T follicular helper cell (primary cell): ENCODE results near the gene RALGPS2.

Experiments used
- DNase-seq: peaks from one replicate; pipeline ENCODE4 v3.0.0-alpha.2; 2020; ENCODE audit warnings: low read depth

RALGPS2 gene

DNA sequence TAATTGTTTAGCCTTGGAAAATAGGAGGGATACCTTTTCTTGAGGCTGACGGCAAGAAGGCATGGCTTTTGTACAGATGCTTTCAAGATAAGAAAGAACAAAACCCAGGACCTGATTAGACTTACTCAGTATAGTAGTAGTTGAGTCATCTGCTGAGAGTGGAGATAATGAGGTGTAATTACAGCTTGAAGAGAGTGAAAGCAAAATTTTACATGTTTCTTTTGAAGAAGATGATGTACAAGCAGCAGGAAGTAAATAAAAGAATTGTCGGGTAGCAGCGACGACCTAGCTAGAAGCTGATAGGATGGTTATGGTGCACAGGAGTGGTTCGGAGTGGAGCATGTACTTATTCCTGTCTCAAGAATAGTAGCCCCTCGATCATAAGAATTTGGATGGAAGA is 139.3 kb downstream of the RALGPS2 start:
- no peak for DNase-seq

DNA sequence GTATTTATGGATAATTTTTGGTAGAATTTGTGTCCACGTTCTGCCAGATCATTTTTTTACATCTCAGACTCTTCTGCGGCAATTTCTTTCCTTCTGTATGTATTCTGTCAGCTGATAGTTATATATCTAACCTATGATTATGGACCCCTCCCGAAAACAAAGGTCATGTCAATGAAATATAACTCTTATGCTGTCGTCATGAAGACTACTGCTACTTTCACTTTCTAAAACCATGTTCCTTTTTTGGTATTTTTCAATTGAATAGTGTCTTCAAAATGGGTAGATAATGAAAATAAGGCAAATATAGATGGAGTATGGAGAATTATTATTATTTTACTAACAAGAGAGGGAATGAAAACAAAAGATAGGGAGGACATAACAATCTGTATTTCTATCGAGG is 142.6 kb downstream of the RALGPS2 start:
- DNase-seq = no peak

DNA sequence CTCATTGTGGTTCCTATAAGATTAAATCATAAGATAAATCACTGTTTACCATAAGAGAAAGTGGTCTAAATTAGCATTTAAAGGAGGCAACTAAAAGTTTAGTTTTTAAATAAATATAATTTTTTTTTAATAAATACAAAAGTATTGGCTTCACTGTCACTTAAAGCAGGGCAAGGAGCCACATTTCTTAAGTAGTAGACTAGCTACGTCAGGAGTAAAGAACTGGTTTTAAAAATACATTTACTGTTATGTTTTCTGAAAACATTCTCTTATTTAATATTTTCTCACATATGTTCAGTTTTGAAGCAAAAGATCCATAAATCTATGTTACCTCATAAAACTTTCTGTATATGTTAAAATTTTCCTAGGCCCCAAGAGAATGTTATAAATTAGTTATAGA is 143.7 kb downstream of the RALGPS2 start:
- DNase-seq = no peak

GRCh38 chr1:178869119-178869697 is 144.2 kb downstream of the RALGPS2 start:
- no peak for DNase-seq

- no peak for DNase-seq
Observed at GRCh38 chr1:178870221-178870620, 145.2 kb downstream of the RALGPS2 start.

GRCh38 chr1:178870944-178871343 is 145.9 kb downstream of the RALGPS2 start, which contains the start of gene ANGPTL1:
Gene ANGPTL1 (minus strand): TSS chr1:178871077. CDS start chr1:178865776, 5,301 bp downstream.
- no peak for DNase-seq

- no peak for DNase-seq
Observed at GRCh38 chr1:178871551-178872320, 146.7 kb downstream of the RALGPS2 start.

GRCh38 chr1:178874966-178875365 is 149.9 kb downstream of the RALGPS2 start:
- no peak for DNase-seq

GRCh38 chr1:178875936-178876335 is 150.9 kb downstream of the RALGPS2 start:
- no peak for DNase-seq

DNA sequence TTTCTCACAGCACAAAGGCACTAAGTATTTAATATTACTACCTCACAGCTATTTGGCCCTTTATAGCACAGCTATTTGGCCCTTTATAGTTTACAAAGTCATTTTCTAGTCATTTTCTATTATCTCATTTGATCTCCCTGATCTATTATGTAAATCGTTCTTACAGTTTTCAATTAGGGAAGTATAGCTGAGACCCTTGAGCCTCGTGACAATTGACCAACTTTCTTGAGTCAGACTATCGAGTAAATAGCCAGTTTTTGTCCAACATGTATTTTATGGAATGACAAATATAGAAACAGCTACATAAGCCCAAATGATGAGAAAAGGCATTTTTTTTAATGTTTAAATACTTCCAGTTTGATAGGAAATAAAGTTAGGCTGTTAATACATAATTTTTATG is 152.9 kb downstream of the RALGPS2 start:
- DNase-seq = no peak

GRCh38 chr1:178881950-178882349 is 156.9 kb downstream of the RALGPS2 start:
- no peak for DNase-seq

GRCh38 chr1:178885869-178886268 is 160.8 kb downstream of the RALGPS2 start:
- DNase-seq = no peak

- DNase-seq = no peak
Observed at GRCh38 chr1:178886551-178886950, 161.5 kb downstream of the RALGPS2 start.

- no peak for DNase-seq
Observed at GRCh38 chr1:178895928-178896327, 170.9 kb downstream of the RALGPS2 start.

DNA sequence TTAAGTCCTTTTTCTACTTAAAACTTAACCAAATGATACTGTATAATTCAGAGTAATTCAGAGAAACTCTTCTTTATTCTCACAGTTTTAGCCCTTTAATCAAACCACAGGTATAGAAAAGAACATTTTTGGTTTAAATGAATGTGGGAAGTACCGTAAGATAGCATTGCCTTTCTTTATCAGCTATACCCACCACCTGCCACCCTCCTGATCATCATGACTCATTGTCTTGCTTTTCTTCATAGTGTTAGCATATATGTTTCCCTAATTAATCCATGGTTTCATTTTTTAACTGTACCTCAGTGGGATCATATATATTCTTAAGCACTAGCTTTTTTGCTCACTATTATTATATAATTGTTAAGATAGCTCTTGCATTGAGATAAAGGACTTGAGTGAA is 173.4 kb downstream of the RALGPS2 start:
- DNase-seq = no peak

DNA sequence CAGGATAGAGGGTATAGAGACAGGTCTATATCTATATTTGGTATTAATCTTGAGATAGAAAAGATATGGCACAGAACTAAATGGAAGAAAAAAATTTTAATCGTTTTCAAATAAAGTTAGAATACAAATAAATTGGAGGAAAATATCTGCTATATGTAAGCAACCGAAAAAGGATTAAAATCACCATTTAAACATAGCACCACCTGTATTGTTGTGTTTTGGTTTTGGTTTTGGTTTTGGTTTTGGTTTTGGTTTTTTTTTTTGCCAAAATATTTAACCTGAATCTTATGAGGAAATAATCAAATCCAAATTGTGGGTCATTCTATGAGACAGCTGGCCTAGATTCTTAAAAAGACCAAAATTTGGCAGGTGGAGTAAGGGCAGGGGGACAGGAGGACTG is 174.4 kb downstream of the RALGPS2 start:
- DNase-seq = no peak

DNA sequence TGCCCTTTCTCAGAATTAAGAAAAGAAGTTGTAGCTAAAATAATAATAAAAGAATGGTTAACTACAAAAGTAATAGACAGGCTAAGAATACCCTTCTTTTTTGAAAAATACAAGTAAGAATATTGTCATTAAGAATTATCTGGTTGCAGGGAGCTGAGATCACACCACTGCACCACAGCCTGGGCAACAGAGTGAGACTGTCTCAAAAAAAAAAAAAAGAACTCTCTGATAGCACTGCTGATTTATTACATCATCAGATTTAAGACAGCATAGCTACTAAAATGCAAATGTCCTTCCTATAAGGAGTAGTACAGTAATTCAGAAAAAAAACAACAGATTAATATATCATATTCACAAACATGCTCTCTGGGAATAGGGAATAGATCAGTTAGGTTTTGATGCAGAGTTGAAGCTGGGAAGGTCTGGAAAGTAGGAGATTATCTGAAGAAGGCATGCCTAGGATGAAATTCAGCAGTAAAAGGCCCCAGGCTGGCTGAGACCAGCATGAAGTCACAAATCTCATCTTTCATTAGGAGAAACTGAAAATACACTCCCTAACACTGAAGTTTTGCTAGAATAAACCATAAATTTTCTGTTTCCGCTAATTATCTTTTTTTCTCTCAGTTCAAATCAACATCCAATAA is 176.6 kb downstream of the RALGPS2 start:
- DNase-seq = no peak

DNA sequence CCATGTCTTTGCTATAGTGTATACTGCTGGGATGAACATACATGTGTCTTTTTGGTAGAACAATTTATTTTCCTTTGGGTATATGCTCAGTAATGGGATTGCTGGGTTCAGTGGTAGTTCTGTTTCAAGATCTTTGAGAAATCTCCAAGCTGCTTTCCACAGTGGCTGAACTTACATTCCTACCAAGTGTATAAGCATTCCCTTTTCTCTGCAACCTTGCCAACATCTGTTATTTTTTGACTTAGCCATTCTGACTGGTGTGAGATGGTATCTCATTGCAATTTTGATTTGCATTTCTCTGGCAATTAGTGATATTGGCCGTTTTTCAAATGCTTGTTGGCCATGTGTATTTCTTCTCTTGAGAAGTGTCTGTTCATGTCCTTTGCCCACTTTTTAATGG is 183.3 kb downstream of the RALGPS2 start:
- DNase-seq = no peak

- DNase-seq = no peak
Observed at GRCh38 chr1:178910023-178910422, 185.0 kb downstream of the RALGPS2 start.

- no peak for DNase-seq
Observed at GRCh38 chr1:178912597-178912996, 187.6 kb downstream of the RALGPS2 start.

GRCh38 chr1:178916448-178917174 is 191.6 kb downstream of the RALGPS2 start:
- DNase-seq = no peak

GRCh38 chr1:178918308-178918707 is 193.3 kb downstream of the RALGPS2 start:
- DNase-seq = no peak

GRCh38 chr1:178918955-178919354 is 193.9 kb downstream of the RALGPS2 start:
- no peak for DNase-seq
